ENCODE measurements around the gene SLAMF1.

SLAMF1 gene

DNA sequence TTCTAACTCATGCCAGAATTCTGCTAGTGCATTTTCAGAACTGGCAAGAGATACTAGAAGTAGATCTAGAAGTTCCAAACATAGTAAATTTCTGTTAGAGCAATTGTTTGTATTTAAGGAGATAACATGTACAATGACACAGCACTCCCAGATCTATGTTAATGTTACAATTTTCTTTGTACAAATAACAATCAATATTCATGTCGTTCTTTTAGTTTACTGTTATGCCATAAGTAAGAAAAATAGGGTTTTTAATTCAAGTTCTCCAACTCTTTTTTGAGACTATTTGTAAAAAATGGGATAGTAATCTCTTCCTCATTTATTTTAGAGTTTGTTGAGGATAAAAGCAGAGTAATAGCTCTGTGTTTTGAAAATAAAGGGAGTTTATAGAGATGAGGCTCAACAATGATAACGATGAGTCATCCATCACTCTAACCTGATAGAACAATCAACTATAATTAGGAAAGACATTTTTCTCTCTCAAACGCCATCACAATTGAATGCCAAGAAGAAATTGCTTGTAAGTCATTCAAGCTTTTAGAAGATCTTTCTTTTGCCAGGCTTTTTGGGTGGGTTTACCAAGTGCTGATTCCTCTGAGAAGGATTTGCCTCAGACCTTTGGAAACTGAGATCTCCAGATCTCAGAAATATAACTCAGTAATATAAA, 68.2 kb downstream of the SLAMF1 start:
- no peak overlapping the region for H3K4me3 ChIP-seq (replicated peaks in 1 of 2; ENCODE audit: low read depth in 2 of 2, low read length in 2 of 2)
- no peak for DNase-seq (ENCODE audit: low read depth in 2 of 2)

DNA sequence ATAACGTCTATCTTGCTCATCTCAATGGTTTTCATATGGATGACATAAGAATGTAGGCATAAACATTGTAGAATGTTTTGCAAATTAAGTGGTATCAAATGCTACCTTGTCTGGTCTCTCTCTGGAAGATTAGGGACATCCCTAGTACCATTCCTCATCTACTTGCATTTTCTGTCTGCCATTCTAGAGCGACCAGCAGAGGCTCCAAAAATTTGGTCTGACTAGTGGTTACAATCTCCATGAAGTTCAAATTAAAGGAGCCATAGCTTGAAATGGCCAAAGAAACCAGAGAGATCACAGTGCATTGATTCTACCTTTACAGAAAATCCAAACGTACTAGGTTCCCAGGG, 68.7 kb downstream of the SLAMF1 start:
- DNase-seq (ENCODE audit: low read depth in 2 of 2): no peak
- H3K4me3 ChIP-seq (replicated peaks in 1 of 2; ENCODE audit: low read depth in 2 of 2, low read length in 2 of 2): no peak overlapping the region
- TF ChIP-seq, protein P1, sequence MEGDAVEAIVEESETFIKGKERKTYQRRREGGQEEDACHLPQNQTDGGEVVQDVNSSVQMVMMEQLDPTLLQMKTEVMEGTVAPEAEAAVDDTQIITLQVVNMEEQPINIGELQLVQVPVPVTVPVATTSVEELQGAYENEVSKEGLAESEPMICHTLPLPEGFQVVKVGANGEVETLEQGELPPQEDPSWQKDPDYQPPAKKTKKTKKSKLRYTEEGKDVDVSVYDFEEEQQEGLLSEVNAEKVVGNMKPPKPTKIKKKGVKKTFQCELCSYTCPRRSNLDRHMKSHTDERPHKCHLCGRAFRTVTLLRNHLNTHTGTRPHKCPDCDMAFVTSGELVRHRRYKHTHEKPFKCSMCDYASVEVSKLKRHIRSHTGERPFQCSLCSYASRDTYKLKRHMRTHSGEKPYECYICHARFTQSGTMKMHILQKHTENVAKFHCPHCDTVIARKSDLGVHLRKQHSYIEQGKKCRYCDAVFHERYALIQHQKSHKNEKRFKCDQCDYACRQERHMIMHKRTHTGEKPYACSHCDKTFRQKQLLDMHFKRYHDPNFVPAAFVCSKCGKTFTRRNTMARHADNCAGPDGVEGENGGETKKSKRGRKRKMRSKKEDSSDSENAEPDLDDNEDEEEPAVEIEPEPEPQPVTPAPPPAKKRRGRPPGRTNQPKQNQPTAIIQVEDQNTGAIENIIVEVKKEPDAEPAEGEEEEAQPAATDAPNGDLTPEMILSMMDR (IDR thresholded peaks at IDR 0.05; ENCODE audit: low read depth, low read length): no peak

More for the DNA sequence above, 68.2 kb downstream of the SLAMF1 start:
- TF ChIP-seq, protein P1 (IDR thresholded peaks at IDR 0.05; ENCODE audit: low read depth, low read length): no peak

DNA sequence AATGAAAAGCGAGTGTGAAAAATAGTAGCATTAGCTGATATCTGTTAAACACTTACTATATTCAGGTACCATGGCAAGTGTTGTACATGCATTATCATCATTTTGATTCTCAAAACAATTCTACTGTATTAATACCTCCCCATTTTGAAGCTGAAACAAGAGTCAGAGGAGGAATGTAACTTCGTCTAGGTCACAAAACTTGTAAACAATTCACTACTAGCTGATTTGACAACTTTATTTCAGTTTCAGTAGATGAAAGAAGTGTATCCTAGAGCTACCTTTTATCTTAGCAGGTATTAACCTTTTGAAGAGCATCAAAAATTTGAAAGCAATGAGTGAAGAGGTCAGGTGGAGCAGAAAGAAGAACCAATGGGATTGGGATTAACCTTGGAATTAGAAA, 69.2 kb downstream of the SLAMF1 start:
- TF ChIP-seq, protein P1 (IDR thresholded peaks at IDR 0.05; ENCODE audit: low read depth, low read length): no peak
- no peak overlapping the region for H3K4me3 ChIP-seq (replicated peaks in 1 of 2; ENCODE audit: low read depth in 2 of 2, low read length in 2 of 2)
- DNase-seq (ENCODE audit: low read depth in 2 of 2): no peak

DNA sequence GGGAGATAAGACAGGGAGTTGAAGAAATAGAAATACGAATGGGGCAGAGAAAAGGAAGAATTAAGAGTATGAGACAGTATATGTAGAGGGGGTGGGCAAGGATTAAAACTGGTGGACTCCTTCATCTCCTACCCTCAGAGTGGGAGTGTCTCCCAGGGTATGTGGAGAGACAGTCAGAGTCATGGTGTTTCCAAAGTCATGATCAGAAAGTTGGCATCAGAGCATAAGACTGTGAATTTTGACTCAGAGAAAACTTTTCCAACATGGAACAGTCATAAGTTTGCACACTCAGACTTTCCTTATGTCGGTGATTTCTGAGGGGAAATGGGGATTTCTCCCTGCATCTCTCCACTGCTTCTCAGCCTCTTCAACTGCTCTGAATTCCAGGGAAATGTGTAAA, 70.0 kb downstream of the SLAMF1 start:
- no peak for DNase-seq (ENCODE audit: low read depth in 2 of 2)
- no peak overlapping the region for H3K4me3 ChIP-seq (replicated peaks in 1 of 2; ENCODE audit: low read depth in 2 of 2, low read length in 2 of 2)
- TF ChIP-seq, protein P1 (IDR thresholded peaks at IDR 0.05; ENCODE audit: low read depth, low read length): no peak

DNA sequence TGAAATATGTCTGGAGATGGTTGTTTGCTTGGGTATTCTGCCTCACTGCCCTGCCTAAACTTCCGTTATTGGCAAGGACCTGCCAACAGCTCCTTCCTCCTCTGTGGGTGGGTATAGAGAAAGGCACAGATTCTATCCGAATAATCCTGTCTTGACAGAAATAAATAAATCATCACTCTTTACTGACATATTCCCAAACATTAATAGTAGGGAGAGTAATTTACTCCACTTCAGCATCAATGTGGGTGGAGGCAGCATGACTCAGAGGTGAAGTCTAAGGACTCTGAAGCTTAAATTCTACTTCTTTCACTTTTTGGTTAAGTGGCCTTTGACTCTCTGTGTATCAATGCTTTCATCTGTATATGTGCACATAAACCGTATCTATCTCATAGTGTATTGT, 70.5 kb downstream of the SLAMF1 start:
- DNase-seq (ENCODE audit: low read depth in 2 of 2): no peak
- TF ChIP-seq, protein P1 (IDR thresholded peaks at IDR 0.05; ENCODE audit: low read depth, low read length): no peak
- H3K4me3 ChIP-seq (replicated peaks in 1 of 2; ENCODE audit: low read depth in 2 of 2, low read length in 2 of 2): no peak overlapping the region

DNA sequence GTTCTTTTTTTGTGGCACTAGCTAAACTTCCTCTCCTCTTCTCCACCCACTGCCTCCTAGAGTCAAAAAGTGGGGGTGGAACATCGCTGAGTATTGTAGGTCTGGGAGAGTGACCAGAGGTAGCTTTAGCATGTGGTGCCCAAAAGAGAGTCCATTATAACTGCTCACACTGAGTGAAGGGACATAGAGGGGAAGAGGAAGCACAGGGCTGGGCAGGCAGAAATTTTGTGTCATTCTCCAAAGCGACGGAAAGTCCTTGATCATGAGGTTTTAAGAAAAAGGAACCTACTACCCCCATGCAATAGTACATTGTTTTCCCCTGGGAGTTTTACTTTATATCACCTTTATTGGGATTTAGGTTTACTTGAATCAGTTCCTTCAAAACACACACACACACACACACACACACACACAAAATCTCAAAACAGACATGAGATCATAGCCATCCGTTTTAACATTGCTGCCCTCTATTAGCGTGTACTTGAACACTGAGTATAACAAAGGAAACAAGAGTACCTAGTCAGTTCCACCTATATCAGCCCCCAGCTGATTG, 71.7 kb downstream of the SLAMF1 start:
- no peak for DNase-seq (ENCODE audit: low read depth in 2 of 2)

More for the DNA sequence above, 71.7 kb downstream of the SLAMF1 start:
- no peak overlapping the region for H3K4me3 ChIP-seq (replicated peaks in 1 of 2; ENCODE audit: low read depth in 2 of 2, low read length in 2 of 2)
- TF ChIP-seq, protein P1 (IDR thresholded peaks at IDR 0.05; ENCODE audit: low read depth, low read length): no peak

Measured in cardiac fibroblast (primary cell).